ENCODE measurements around the gene MAGI2. TPM values are rescaled to one million over a fixed set of nuclear protein-coding genes. Genes with fewer than 3 reads are reported as not detected.

MAGI2 gene
- total RNA-seq, 1 donor from 2014 or later: 2.5 TPM

DNA sequence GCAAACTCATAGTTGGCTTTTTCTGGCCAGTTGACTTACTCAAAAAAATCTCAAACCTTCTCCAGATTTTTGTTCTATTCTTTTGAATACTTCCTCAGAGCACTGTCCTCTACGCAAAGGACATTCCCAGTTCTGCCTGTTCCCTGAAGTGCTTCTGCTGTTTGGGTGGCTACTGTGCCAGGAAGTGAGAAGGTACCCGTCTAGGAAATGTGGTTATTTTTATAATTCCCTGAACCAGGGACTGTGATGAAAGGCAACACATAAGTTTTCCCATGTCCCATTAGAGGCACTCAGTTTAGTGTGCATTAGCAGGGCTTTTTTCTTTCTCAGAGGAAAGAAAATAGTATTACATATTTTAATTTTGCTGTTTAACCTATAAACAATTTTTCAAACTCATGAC is 1284.6 kb downstream of the MAGI2 start:
- Histone ChIP-seq H3K4me3 (ENCODE audit: low read depth, low read length) (no peak overlapping the region), H3K27me3 (ENCODE audit: control insufficient read depth, insufficient read depth, low read length) (no peaks in the 10 kb centered on the region), H3K36me3 (ENCODE audit: control insufficient read depth, insufficient read depth, low read length) (no peaks in the 10 kb centered on the region)
- DNase-seq (ENCODE audit: low read depth): no peak
- TF ChIP-seq, protein P1, sequence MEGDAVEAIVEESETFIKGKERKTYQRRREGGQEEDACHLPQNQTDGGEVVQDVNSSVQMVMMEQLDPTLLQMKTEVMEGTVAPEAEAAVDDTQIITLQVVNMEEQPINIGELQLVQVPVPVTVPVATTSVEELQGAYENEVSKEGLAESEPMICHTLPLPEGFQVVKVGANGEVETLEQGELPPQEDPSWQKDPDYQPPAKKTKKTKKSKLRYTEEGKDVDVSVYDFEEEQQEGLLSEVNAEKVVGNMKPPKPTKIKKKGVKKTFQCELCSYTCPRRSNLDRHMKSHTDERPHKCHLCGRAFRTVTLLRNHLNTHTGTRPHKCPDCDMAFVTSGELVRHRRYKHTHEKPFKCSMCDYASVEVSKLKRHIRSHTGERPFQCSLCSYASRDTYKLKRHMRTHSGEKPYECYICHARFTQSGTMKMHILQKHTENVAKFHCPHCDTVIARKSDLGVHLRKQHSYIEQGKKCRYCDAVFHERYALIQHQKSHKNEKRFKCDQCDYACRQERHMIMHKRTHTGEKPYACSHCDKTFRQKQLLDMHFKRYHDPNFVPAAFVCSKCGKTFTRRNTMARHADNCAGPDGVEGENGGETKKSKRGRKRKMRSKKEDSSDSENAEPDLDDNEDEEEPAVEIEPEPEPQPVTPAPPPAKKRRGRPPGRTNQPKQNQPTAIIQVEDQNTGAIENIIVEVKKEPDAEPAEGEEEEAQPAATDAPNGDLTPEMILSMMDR (IDR thresholded peaks at IDR 0.05; ENCODE audit: insufficient read depth, low read length, poor library complexity, severe bottlenecking): no peak

DNA sequence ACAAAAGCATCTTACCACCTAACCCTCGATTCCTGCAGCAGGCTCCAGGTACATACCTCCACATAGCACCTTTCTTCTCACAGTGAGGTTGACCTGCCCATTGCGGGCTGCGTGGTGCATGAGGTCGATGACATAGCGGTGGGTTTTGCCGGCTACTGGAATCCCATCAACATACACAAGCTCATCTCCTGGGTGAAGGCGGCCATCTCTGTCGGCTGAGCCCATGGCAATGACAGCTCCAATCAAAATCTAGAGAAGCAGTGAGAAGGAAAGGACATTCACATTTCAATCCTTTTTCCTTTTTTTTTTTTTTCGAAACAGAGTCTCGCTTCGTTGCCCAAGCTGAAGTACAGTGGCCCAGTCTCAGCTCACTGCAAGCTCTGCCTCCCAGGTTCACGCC is 1285.6 kb downstream of the MAGI2 start:
- Histone ChIP-seq H3K27me3 (ENCODE audit: control insufficient read depth, insufficient read depth, low read length) (no peaks in the 10 kb centered on the region), H3K36me3 (ENCODE audit: control insufficient read depth, insufficient read depth, low read length) (no peaks in the 10 kb centered on the region), H3K4me3 (ENCODE audit: low read depth, low read length) (no peak overlapping the region)
- TF ChIP-seq, protein P1 (IDR thresholded peaks at IDR 0.05; ENCODE audit: insufficient read depth, low read length, poor library complexity, severe bottlenecking): no peak
- no peak for DNase-seq (ENCODE audit: low read depth)

DNA sequence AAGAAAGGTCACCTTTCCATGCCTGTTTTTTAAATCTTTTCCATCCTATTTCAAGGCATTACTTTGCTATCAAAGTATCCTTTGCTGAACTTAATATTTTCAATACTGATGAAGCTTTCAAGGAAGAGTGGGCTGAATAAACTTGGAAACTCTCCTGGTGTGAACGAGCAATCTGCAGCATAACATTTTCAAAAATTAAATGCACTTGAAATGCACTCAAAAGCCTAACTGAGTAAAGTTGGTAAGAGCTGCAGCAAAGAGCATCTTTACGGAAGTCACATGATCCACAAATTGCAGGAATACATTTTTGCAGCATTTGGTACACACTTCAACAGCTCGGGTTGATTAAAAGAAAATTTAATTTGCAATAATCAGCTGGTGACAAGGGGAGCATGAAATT is 1287.6 kb downstream of the MAGI2 start:
- DNase-seq (ENCODE audit: low read depth): no peak
- no peaks in the 10 kb centered on the region for H3K36me3 ChIP-seq (ENCODE audit: control insufficient read depth, insufficient read depth, low read length)

DNA sequence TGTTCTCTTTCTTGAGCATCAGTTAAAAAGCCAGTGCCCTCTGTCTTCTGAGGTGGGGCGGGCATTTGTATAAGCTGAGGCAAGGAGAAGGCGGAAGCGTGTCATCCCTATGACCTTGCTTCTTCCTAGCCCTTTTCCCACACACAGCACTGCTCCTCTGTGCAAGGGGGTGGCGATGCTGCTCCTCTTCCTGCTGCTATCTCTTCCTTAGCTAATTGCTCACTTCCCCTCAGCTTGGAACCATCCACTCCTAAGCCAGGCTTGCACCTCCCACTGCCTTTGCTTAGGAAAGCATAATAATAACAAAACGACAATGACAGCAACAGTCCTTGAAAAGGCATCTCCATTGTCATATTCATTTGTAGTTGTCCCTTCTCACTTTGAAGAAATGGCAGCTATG is 1288.0 kb downstream of the MAGI2 start:
- no peaks in the 10 kb centered on the region for H3K36me3 ChIP-seq (ENCODE audit: control insufficient read depth, insufficient read depth, low read length)

More for the DNA sequence above, 1287.6 kb downstream of the MAGI2 start:
- no peaks in the 10 kb centered on the region for H3K27me3 ChIP-seq (ENCODE audit: control insufficient read depth, insufficient read depth, low read length)
- H3K4me3 ChIP-seq (ENCODE audit: low read depth, low read length): no peak overlapping the region
- TF ChIP-seq, protein P1 (IDR thresholded peaks at IDR 0.05; ENCODE audit: insufficient read depth, low read length, poor library complexity, severe bottlenecking): no peak

DNA sequence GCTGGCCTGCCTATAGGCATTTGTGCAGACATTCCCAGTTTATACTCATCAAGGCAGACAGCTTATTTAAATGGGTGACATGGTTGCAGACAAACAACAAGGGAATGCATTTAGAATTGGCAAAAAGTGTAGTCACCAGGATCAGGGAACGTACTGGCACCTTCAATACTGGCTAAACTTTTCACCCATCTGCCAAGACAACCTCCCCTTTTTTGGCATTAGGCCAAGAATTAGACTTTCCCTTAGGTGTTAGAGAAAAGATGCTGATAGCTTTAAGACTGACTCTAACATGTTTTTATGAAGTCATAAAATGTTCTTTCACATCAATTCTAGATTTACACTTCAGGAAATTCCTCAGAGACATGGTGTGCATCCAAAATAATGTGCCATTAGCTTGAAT is 1289.0 kb downstream of the MAGI2 start:
- TF ChIP-seq, protein P1 (IDR thresholded peaks at IDR 0.05; ENCODE audit: insufficient read depth, low read length, poor library complexity, severe bottlenecking): no peak
- no peaks in the 10 kb centered on the region for H3K36me3 ChIP-seq (ENCODE audit: control insufficient read depth, insufficient read depth, low read length)

More for the DNA sequence above, 1288.0 kb downstream of the MAGI2 start:
- no peak overlapping the region for H3K4me3 ChIP-seq (ENCODE audit: low read depth, low read length)
- no peak for DNase-seq (ENCODE audit: low read depth)
- TF ChIP-seq, protein P1 (IDR thresholded peaks at IDR 0.05; ENCODE audit: insufficient read depth, low read length, poor library complexity, severe bottlenecking): no peak
- no peaks in the 10 kb centered on the region for H3K27me3 ChIP-seq (ENCODE audit: control insufficient read depth, insufficient read depth, low read length)

DNA sequence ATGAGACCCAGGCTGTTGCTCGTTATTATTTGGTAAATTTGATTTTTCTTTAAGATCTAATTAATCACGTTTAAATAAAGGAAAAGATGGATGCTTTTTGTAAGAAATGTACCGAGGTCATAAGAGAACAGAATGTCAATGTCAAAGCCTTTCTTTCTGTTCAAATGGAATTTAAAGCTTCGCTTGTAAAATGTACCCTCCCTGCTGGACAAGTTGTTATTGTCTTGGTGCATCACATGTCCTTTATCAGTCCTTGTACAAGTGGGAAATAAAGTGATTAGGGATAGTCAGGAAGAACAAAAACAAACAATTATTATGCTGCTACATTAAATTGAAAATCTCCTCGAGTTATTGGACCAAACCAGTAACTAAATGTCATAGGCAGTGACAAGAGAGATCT is 1291.7 kb downstream of the MAGI2 start:
- Histone ChIP-seq H3K4me3 (ENCODE audit: low read depth, low read length) (no peak overlapping the region), H3K27me3 (ENCODE audit: control insufficient read depth, insufficient read depth, low read length) (no peaks in the 10 kb centered on the region), H3K36me3 (ENCODE audit: control insufficient read depth, insufficient read depth, low read length) (no peaks in the 10 kb centered on the region)
- TF ChIP-seq, protein P1 (IDR thresholded peaks at IDR 0.05; ENCODE audit: insufficient read depth, low read length, poor library complexity, severe bottlenecking): no peak
- no peak for DNase-seq (ENCODE audit: low read depth)

More for the DNA sequence above, 1289.0 kb downstream of the MAGI2 start:
- no peaks in the 10 kb centered on the region for H3K27me3 ChIP-seq (ENCODE audit: control insufficient read depth, insufficient read depth, low read length)
- DNase-seq (ENCODE audit: low read depth): no peak
- H3K4me3 ChIP-seq (ENCODE audit: low read depth, low read length): no peak overlapping the region

All from kidney epithelial cell (primary cell).